ENCODE data around the gene CPLANE2.

- TF ChIP-seq CTCF (IDR thresholded peaks at IDR 0.05; ENCODE audit: low read depth, low read length) (no peak), POLR2A (IDR thresholded peaks at IDR 0.05; ENCODE audit: extremely low read depth, insufficient read length) (no peak), MYC (IDR thresholded peaks at IDR 0.05; ENCODE audit: low read depth, low read length) (no peak), MAX (IDR thresholded peaks at IDR 0.05; ENCODE audit: low read depth, low read length) (no peak)
Measured at GRCh38 chr1:16253332-16253922, 16.4 kb upstream of the CPLANE2 start.
